Measurements from ENCODE around the gene PTH2.
"Not testable (repeated sequence)": the region's sequence is repeated elsewhere in the genome, so short reads cannot be mapped to it uniquely, and the experiment has no call there.

Gene PTH2

DNA sequence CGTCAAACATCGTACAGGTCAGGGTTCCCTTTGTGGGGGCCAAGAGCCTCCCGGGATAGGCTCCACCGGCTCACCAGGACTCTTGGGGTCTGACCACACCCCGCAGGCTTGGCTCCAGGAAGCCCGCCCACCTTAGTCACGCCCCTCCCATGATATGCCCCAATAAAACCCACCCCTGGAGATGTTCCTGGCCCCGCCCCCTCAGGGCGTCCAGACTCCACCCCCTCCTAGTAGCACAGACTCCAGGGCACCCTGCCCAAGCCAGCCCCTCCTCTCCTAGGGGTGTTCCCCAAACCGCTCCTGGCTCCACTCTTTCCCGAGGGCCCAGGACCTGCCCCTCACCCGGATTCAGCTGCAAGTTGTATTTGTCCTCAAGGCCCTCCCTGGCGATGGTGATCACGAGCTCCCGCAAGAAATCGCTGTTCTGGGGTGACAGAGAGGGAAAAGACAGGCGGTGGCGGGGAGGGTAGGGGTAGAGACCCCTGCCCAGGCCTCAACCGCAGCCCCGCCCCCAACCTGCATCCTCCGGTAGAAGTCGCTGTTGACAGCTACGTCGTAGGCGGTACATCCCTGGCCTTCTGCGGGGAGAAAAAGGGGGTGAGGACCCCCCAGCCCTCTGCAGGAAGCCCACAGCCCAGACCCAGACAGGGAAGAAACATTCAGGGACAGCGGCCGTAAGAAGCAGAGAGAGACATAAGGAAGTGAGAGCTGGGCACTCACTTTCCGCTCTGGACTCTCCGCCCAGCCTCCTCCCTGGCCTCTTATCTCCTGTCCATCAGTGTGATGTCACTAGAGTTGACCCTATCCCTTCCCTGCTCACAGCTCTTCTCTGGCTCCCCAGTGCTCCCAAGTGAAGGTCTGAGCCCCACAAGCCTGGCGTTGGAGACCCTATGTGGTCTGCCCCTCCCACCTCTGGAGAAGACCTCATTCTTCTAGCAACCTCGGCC is 24.5 kb upstream of the PTH2 start:
- peak; percentile 85 for DNase-seq

DNA sequence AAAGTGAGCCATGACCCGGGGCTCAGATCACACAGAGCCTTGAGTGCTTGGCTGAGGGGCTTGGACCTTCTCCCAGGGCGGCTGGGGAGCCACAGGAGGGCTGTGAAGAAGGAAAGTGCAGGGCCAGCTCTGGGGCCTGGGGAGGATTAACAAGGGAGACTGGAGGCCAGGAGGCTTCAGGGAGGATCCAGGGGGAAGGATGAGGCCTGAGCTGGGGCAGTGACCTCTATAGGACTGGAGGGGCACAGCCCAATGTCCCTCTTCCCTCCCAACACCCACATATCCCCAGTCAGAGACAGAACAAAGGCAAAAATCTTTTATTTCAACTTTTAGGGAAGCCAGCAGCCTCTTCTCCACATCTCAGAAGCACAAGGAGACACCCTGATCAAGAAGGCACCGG is 22.8 kb upstream of the PTH2 start:
- DNase-seq: no peak

DNA sequence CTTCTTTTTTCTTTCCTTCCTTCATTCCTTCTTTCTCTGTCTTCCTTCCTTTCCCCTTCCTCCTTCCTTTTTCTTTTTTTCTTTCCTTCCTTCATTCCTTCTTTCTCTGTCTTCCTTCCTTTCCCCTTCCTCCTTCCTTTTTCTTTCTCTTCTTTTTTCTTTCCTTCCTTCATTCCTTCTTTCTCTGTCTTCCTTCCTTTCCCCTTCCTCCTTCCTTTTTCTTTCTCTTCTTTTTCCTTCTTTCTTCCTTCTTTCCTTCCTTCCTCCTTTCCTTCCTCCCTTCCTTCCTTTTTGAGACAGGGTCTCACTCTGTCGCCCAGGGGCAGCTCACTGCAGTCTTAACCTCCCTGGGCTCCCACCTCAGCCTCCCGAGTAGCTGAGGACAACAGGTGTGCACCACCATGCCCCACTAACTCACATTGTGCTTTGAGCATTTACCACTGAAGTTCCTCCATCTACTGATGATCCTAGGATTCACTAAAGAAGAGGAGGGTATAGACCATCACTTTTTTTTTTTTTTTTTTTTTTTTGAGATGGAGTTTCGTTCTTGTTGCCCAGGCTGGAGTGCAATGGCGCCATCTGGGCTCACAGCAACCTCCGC is 21.0 kb upstream of the PTH2 start:
- not testable (repeated sequence) for DNase-seq

DNA sequence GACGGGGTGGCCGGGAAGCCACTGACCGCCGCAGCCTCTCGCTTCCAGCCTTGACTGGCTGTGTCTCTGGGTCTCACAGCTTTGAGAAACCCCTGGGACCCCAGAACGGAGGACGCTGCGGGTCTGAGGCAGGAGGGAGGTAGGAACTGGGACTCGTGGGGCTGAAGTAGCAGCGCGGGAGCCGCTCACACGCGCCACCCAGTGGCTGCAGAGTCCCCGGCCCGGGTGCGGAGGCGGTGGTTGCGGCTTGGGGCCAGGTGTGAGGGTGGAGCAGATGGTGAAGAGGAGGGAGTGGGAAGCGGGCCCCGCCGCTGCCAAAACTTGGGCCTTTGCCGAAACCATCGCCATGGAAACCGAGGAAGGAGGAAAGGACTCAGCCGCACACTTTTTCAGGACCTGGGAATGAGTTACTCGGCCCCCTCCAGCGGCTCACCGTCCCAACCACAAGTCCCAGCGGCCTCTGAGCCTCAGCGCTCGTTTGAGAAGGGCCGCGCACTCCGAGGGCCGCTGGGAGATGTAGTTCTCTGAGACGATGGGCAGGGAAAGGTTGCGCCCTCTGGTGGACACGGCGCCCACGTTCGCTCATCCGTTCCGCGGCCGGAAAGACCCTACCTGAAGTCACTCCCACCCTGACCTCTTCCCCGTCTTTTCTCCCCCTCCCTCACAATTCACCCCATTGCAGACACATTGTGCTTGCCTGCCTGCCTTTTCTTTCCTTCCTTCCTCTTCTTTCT is 20.3 kb upstream of the PTH2 start:
- peak; percentile 98 for DNase-seq

DNA sequence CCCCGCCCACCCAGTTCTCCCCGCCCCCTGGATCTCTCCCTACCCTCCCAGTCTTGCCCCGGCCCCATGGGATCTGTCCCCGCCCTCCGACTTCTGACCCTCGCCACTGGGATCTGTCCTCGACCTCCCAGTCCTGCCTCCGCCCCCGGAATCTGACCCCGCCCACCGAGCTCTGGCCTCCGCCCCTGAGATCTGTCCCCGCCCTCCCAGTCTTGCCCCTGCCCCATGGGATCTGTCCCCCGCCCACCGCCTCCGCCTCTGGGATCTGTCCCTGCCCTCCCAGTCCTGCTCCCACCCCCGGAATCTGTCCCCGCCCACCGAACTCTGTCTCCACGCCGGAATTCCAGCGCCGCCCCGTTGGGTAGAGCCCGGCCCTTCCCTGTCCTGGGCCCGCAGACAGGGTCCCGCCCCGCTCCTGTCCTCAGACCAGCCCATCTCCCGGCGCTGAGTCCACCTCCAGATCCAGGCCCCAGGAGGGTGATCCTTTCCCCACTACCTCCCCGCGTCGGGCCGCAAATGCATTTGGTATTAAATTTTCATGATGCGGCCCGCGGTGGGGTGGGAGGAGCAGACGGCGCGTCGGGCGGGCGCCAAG is 19.6 kb upstream of the PTH2 start:
- peak; percentile 98 for DNase-seq

DNA sequence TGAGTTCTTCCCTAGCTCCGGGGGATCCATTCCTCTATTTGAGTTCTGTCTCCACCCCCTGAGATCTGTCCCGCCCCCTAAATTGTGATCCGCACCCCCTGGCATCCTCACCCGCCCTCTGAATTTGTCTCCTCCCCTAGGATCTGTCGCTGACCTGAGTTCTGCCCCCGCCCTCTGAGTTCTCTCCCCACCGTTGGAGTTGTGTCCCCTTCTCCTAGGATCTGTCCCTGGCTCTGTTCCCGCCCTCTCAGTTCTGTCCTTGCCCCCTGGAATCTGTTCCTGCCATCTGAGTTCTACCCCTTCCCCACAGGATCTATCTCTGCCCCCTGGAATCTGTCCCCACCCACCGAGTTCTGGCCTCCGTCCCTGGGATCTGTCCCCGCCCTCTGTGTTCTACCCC is 19.1 kb upstream of the PTH2 start:
- no peak for DNase-seq

DNA sequence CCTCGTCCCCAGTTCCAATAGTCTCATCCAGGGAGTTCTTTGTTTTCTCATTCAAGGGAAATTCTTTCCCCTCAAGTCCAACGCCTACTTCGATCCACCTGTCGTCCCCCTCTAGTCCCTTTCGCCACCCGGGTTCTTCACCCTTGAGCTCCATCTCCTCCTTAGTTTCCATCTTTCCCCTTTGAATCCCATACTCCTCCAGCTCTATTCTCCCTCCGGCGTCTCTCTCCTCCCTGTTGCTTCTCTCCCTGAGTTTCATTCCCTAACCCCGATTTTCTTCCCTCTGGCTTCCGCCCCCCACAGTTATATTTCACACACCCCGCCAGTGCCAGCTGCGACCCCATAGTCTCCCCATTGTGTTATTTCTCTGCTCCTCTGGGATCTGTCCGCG is 18.7 kb upstream of the PTH2 start:
- DNase-seq: peak; percentile 49

DNA sequence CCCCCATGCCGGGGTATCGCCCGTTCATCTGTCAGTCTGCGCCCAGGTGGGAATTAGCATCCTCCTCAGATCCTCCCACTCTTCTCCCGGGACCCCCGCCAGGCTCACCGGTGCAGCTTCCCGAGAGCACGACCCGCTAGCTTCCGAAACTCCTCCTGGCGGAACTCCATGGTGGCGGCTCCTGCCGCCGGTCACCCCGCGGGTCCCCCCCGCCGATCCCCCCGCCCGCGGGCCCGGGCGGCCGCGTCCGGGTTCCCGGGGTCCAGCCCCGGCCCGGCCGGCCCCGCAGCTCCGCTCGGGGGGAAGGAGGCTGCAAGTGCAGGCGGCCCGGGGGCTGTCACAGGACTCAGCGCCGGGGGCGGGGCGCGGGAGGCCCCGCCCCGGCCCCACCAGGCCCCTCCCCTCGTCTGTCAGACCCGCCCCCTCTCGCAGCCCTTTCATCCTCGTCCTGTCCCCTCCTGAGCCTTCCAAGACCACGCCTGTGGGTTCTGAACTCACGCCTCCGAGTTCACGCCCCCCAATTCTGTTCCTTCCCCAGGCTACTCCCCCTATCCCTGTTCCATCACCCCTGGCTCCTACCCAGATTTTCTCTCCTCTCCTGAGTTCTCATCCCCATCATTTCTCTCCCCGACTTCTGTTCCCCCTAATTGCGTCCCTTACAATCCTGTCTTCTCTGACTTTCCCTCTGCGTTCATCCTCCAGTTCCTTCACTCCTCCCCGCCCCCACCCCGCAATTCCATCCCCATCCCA is 18.1 kb upstream of the PTH2 start, which contains the start of gene SLC17A7:
TSS of gene SLC17A7 (minus strand) at position 318 of the 750 bp plus-strand sequence. CDS start at position 170, 148 bp downstream.
- peak; percentile 88 for DNase-seq

DNA sequence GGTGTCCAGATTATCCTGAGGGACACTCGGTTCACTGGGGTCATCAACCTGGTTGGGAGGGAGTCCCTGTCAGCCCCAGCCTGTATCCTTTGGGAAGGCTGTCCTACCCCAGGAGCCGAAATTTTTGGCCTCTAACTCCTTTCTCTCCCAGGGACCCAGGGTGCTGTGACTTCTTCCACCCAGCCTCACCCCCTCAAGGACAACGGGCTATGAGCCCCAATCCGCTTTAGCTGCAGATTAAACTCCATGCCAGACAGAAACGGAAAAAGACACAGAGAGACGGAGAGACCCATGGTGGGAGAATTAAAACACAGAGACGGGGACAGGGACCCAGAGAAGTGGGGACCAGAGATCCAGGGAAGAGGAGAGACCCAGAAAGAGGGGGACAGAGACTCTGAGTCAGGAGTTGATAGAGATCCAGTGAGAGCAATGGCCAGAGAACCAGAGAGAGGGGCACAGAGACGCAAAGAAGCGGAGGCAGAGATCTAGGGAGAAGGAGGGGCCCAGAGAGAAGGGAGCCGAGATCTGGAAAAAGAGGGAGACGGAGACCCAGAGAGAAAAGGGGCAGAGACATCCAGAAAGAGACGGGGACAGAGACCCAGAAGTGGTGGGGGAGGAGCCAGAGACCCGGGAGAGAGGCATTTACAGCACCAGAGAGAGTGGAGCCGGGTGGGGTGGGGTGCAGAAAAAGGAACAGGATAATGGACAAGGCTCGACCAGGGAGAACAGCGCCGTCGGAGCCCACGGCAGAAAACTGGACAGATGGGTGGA is 17.4 kb upstream of the PTH2 start:
- DNase-seq: peak; percentile 71

DNA sequence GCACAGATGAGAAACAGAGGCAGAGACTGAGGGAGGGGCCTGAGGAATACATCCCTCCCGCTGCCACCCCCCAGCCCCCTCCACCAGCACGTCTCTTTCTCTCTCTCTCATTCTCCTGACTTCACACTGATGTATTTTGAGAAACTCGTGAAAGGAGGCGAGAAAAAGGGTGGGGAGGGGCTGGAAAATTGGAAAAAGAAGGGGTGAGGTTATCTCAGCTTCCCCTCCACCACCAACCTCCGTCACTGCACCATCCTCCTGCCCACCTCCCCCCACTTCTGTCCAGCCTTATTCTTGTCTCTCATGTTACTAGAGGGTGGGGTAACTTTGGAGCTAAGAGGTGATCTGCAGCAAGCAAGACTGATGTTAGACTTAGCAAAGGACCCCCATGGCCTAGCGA is 16.6 kb upstream of the PTH2 start:
- DNase-seq: no peak

DNA sequence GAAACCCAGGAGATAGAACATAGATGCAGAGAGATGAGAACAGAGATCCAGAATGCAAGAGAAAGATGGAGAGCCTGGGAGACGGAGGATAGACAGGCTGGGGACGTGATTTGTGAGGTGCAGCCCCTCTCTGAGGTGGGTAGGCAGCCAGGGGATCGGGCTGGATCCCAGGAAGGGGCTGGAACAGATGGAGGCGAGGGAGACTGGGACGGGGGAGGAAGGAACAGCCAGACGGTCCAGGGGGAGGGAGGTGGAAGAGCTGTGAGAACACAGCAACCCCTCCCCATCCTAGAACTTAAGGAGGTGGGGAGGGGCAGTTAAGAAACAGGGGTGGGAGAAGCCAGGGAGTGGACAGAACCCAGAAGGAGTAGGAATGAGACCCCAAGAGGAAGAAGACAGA is 15.0 kb upstream of the PTH2 start:
- peak; percentile 88 for DNase-seq

DNA sequence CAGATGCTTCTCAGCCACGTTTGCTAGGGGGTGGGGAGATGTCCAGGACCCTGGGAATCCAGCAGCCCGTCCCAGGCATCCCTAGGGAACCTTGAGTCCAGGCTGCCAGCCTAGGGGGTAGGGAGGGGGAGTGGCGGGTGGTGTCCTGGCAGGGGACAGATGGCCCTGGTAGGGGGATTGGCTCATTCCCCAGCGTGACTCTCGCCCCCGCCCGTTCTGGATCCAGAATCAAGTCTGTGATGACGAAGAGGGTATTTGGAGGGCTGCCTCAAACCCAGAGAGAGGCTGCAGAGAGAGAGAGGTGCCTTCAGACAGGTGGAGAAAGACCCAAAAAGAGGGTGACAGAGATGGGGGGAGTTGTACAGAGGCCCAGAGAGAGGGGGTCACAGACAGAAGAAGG is 14.0 kb upstream of the PTH2 start:
- DNase-seq: peak; percentile 96

DNA sequence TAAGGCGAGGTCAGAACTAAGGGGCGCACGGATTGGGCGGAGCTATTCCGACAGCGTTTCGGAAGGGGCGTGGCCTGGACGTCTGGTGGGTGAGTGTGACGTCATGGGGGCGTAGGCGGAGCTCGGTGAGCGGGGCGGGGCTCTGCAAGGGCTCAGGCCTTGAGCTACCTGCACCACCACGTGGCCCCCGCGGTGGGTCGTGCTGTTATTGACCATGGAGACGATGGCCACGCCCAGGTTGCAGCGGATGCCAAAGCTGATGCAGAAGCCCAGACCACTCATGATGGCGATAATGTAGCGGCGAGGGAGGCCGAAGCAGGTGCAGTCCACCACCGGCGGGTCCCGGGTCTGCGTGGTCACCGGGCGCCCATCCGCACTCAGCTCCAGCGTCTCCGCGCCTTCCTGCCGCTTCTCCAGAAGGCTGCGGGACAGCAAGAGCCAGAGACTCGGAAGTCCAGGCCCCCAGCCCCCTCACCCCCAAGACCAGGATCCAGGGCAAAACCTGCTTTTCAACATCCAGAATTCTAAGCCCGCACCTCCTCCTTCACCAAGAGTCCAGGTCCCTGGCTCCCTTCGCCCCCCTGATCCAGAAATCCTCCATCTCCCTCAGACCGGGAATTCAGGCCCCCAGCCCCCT is 13.3 kb upstream of the PTH2 start:
- no peak for DNase-seq

DNA sequence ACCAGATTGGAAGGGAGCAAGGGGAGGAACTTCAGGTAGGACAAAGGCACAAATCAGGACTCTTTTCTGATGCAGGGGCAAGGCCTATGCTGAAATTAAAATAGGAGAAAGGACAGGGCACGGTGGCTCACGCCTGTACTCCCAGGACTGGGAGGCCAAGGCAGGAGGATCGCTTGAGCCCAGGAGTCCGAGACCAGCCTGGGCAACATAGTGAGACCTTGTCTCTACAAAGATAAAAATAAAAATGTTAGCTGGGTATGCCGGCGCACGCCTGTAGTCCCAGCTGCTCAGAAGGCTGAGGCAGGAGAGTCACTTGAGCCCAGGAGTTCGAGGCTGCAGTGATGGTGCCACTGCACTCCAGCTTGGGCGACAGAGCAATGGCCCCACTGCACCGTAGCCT is 12.4 kb upstream of the PTH2 start:
- no peak for DNase-seq

DNA sequence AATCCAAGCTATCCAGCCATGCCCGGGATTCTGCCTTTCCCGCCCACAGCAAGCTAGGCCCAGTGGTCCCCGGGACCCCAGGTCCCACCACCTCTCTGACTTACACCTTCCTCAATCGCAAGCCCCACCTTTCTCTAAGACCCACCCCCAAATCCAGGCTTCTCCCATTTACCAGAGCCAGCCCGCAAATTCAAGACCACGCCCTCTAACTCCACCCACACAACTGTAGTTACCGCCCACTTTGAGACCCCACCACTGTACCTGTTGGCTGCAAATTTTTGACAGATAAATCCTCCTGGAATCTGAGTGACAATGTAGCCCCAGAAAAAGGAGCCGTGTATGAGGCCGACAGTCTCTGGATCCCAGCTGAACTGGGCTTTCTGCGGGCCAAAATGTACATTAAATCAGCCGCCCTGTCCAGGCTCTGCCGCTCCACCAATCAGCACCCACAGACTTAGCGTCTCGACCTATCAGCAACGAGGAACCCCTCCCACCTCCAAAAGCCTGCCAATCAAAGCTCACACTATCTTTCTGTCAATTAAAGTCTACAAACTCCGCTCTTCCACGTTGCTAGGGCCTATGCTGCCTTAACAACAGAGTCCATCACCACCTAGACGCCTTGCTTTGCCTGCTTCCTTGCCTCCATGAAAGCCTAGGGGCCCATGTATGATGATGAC is 11.8 kb upstream of the PTH2 start:
- peak; percentile 28 for DNase-seq

DNA sequence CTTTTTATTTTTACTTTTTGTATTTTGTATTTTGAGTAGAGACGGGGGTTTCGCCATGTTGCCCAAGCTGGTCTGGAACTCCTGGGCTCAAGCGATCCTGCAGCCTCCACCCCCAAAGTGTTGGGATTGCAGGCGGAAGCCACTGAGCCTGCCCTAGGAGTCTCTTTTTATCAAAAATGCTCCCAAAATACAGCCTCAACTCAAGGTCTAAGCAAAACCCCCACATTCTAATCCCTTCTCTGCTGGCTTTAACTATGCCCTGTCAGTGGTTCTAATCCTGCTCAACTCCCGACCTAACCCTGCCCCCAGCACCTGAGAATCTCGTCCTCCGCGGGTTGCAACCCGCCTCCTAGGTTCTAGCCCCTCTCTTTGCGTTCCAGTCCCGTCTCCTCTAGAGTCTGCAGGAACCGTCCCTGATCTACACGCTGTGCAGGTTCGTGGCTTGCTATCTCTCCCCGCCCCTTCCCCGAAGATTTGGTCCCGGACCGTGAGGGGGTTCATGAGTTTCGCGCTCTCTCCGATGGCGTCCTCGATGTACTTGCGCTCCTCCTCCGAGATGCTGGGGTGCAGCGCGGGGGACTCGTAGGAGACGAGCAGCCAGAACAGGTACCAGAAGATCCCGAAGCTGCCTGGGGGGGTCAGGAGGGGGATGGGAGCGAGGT is 10.1 kb upstream of the PTH2 start:
- DNase-seq: no peak

DNA sequence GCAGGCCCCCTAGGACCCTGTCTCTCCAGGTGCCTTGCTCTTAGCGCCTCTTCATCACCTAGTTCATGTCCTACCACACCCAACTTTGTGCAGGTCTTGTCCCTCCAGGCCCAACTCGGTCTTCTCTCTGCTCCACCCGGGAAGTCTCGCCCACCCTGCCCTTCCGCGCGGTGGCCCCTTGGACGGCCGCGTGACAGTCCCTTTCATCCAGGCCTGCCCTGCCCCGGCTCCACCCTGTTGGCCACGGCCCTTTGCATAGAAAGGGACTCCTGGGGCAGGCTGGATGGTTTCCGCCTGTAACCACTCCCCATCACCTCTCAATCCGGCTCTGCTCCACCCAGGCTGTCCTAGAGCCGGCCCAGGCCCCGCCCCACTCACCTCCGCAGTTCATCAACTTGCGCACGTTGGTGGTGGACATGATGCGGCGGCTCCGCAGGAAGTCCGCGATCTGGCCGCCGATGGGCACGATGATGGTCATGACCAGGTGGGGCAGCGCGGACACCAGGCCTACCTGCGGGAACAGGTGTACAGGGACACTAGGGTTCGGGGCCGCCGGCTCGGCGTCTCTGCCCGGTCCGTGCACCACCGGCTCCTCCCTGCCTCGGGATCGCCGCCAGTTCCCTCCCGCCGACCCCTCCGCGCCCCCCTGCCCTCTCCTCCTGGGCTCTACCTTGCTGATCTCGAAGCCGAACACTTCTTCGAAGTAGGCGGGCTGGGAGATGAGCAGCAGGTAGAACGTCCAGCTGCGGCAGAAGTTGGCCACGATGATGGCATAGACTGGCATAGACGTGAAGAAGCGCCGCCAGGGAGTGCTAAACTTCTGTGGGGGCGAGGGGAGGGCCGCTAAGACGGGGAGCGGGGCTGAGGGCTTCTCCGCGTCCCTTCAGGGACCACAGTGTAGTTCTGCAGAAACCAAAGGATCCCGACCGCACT is 9.2 kb upstream of the PTH2 start:
- no peak for DNase-seq

DNA sequence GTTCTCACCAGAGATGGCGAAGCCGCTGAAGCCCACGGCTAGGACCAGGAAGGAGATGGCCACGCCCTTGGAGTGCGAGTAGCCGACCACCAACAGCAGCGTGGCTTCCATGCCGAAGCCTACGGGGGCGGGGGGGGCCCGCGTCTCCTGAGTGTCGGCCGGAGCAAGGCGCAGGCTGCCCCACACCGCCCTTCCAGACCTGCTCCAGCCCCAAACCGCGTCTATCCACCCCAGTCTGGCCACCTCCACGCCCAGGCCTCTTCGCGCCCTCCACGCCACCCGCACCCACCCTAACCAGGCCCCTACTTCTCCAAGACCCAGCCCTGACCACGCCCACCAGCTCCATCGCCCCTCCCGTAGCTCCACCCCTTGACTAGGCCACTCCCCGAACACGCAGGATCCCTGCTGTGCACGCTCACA is 8.1 kb upstream of the PTH2 start:
- peak; percentile 39 for DNase-seq

Measured in NCI-H82 (cell line).